ENCODE data around the gene ZSCAN5B. TPM values are rescaled to one million over a fixed set of nuclear protein-coding genes. Genes with fewer than 3 reads are reported as not detected.

Gene ZSCAN5B
- polyA plus RNA-seq, 1 donor from 2014 or later = 0.24 TPM

DNA sequence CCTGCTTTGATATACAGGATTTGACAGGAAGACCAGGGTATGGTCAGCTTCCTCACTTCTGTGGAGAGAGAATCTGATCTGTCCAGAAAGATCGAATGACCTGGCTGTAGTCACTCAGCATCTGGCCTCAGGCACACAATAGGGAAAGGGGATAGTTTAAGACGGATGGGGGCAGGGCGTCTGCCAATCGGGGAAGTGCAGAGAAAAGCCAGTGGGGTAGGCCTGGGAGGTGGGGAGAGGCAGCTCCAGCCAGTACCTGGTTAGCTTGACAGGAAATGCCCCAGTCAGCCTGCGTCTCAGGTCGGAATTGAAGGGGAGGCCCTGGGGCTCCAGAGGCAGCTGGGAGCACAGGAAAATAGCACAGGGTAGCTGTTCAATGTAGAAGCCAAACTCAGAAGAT, 44.1 kb downstream of the ZSCAN5B start:
- TF ChIP-seq POLR2AphosphoS5 (IDR thresholded peaks at IDR 0.05) (no peak), SMC3 (conservative IDR thresholded peaks at IDR 0.05; ENCODE audit: poor library complexity) (no peak), EZH2 (IDR thresholded peaks at IDR 0.05; ENCODE audit: borderline replicate concordance, insufficient read depth, low read length, poor library complexity, severe bottlenecking) (no peak), RAD21 (conservative IDR thresholded peaks at IDR 0.05) (no peak), MXI1 (conservative IDR thresholded peaks at IDR 0.05; ENCODE audit: poor library complexity, severe bottlenecking) (no peak), CTCF (IDR thresholded peaks at IDR 0.05; ENCODE audit: poor library complexity, severe bottlenecking) (no peak), TAF1 (IDR thresholded peaks at IDR 0.05; ENCODE audit: low read depth) (no peak), EP300 (conservative IDR thresholded peaks at IDR 0.05; ENCODE audit: poor library complexity, severe bottlenecking) (no peak)
- TF ChIP-seq, protein P1, sequence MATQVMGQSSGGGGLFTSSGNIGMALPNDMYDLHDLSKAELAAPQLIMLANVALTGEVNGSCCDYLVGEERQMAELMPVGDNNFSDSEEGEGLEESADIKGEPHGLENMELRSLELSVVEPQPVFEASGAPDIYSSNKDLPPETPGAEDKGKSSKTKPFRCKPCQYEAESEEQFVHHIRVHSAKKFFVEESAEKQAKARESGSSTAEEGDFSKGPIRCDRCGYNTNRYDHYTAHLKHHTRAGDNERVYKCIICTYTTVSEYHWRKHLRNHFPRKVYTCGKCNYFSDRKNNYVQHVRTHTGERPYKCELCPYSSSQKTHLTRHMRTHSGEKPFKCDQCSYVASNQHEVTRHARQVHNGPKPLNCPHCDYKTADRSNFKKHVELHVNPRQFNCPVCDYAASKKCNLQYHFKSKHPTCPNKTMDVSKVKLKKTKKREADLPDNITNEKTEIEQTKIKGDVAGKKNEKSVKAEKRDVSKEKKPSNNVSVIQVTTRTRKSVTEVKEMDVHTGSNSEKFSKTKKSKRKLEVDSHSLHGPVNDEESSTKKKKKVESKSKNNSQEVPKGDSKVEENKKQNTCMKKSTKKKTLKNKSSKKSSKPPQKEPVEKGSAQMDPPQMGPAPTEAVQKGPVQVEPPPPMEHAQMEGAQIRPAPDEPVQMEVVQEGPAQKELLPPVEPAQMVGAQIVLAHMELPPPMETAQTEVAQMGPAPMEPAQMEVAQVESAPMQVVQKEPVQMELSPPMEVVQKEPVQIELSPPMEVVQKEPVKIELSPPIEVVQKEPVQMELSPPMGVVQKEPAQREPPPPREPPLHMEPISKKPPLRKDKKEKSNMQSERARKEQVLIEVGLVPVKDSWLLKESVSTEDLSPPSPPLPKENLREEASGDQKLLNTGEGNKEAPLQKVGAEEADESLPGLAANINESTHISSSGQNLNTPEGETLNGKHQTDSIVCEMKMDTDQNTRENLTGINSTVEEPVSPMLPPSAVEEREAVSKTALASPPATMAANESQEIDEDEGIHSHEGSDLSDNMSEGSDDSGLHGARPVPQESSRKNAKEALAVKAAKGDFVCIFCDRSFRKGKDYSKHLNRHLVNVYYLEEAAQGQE (IDR thresholded peaks at IDR 0.05; ENCODE audit: borderline replicate concordance) = no peak
- Histone ChIP-seq H3K4me2 (ENCODE audit: low read length) (no peak overlapping the region), H3K27ac (ENCODE audit: low read length) (no peak overlapping the region), H3K9ac (ENCODE audit: low read length) (no peak overlapping the region), H3K9me2 (ENCODE audit: insufficient read depth, low read length) (no peaks in the 10 kb centered on the region), H3F3A (ENCODE audit: insufficient read depth, low read length, poor library complexity, severe bottlenecking) (no peaks in the 10 kb centered on the region), H2AFZ (ENCODE audit: low read depth, low read length) (no peak overlapping the region), H3K4me3 (ENCODE audit: low read length) (no peak overlapping the region), H3K27me3 (ENCODE audit: insufficient read depth, low read depth, low read length) (no peaks in the 10 kb centered on the region), H4K20me1 (ENCODE audit: insufficient read depth) (no peaks in the 10 kb centered on the region), H3K9me3 (ENCODE audit: low read length) (no peaks in the 10 kb centered on the region), H3K79me2 (replicated peaks; ENCODE audit: insufficient read depth, low read length) (no peaks in the 10 kb centered on the region), H3K36me3 (ENCODE audit: insufficient read depth, low read length) (no peaks in the 10 kb centered on the region)

DNA sequence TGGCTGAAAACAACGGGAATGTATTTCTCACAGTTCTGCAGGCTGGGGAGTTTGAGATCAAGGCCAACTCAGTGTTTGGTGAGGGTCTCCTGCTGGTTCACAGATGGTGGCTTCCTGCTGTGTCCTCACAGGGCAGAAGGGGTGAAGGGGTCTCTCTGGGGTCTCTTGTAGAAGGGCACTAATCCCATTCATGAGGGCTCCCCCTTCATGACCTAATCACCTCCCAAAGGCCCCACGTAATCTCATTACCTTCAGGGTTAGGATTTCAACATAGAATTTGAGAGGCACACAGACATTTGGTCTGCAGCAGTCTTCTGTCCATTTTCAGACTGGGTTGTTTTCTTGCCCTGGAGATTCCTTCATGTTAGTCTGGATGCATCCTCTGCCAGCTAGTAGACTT, 44.9 kb downstream of the ZSCAN5B start:
- no peak overlapping the region for H3K27ac ChIP-seq (ENCODE audit: low read length)
- no peaks in the 10 kb centered on the region for H3K36me3 ChIP-seq (ENCODE audit: insufficient read depth, low read length)
- H3K4me2 ChIP-seq (ENCODE audit: low read length) = no peak overlapping the region

More for the DNA sequence above, 44.9 kb downstream of the ZSCAN5B start:
- no peak overlapping the region for H3K9ac ChIP-seq (ENCODE audit: low read length)
- H3K27me3 ChIP-seq (ENCODE audit: insufficient read depth, low read depth, low read length) = no peaks in the 10 kb centered on the region
- no peaks in the 10 kb centered on the region for H3K9me2 ChIP-seq (ENCODE audit: insufficient read depth, low read length)
- H2AFZ ChIP-seq (ENCODE audit: low read depth, low read length) = no peak overlapping the region
- H3K4me3 ChIP-seq (ENCODE audit: low read length) = no peak overlapping the region
- no peaks in the 10 kb centered on the region for H4K20me1 ChIP-seq (ENCODE audit: insufficient read depth)
- H3K9me3 ChIP-seq (ENCODE audit: low read length) = no peaks in the 10 kb centered on the region
- H3K79me2 ChIP-seq (replicated peaks; ENCODE audit: insufficient read depth, low read length) = no peaks in the 10 kb centered on the region
- no peaks in the 10 kb centered on the region for H3F3A ChIP-seq (ENCODE audit: insufficient read depth, low read length, poor library complexity, severe bottlenecking)
- TF ChIP-seq TAF1 (IDR thresholded peaks at IDR 0.05; ENCODE audit: low read depth) = no peak
- TF ChIP-seq CTCF (IDR thresholded peaks at IDR 0.05; ENCODE audit: poor library complexity, severe bottlenecking) = no peak
- no peak for TF ChIP-seq SMC3 (conservative IDR thresholded peaks at IDR 0.05; ENCODE audit: poor library complexity)
- no peak for TF ChIP-seq POLR2AphosphoS5 (IDR thresholded peaks at IDR 0.05)
- TF ChIP-seq MXI1 (conservative IDR thresholded peaks at IDR 0.05; ENCODE audit: poor library complexity, severe bottlenecking) = no peak
- TF ChIP-seq RAD21 (conservative IDR thresholded peaks at IDR 0.05) = no peak
- TF ChIP-seq, protein P1 (IDR thresholded peaks at IDR 0.05; ENCODE audit: borderline replicate concordance) = no peak
- TF ChIP-seq EZH2 (IDR thresholded peaks at IDR 0.05; ENCODE audit: borderline replicate concordance, insufficient read depth, low read length, poor library complexity, severe bottlenecking) = no peak
- TF ChIP-seq EP300 (conservative IDR thresholded peaks at IDR 0.05; ENCODE audit: poor library complexity, severe bottlenecking) = no peak
